HCT116 (cell line): Measurements from ENCODE around the gene SPOCK3. TPM values are rescaled to one million over a fixed set of nuclear protein-coding genes. Genes with fewer than 3 reads are reported as not detected.

Experiments used
- ATAC-seq: fragments of 200-7000 bp; cut with Tn5 transposase; 2 replicates; pipeline ENCODE4 v1.9.1; 2020; ENCODE audit warnings: mild to moderate bottlenecking, moderate library complexity
- BruUV-seq: library from RNA; stranded (reverse); fragments of 400-500 nt; replicated peaks from 2 replicates; lab custom pipeline; 2021; lab: Mats Ljungman, UMichigan
- CTCF ChIA-PET: fragments of 300-600 bp; sonication (Branson Sonifier 250); formaldehyde crosslinking; loops from one replicate; lab custom pipeline; 2021; ENCODE audit warnings: antibody characterized with exemption; lab: Charles Lee
- POLR2A ChIA-PET: fragments of 300-600, 350-600 bp; sonication (Branson Sonifier 250); formaldehyde crosslinking; loops from one replicate; lab custom pipeline; 2021; ENCODE audit warnings: antibody characterized with exemption; lab: Charles Lee
- RAD21 ChIA-PET, 2 experiments: fragments of 300-600 bp; sonication (Branson Sonifier 250); formaldehyde crosslinking; loops; one replicate each; lab custom pipeline; 2023; ENCODE audit warnings: low total read pairs in 2 of 2; ENCODE audit not compliant: uncharacterized antibody in 2 of 2, unreplicated experiment in 2 of 2, low non-redundant PET in 1 of 2; lab: Charles Lee
- DNase-seq: peaks from one replicate; pipeline ENCODE4 v3.0.0-alpha.2; 2010; ENCODE audit warnings: low read depth, low spot score
- H2AFZ ChIP-seq: fragments of 200-600 bp; shearing (Covaris generic), sonication (generic); 2 replicates; pipeline ENCODE4 v1.6.1; 2017; ENCODE audit warnings: low read depth, mixed run types, mixed read lengths, antibody characterized with exemption, low read length; ENCODE audit not compliant: poor library complexity, severe bottlenecking
- H3K27ac ChIP-seq: 2 replicates; pipeline ENCODE4 v1.5.1; 2012; ENCODE audit warnings: low read depth, low read length
- H3K27me3 ChIP-seq: fragments of 200-600 bp; sonication (generic); 2 replicates; pipeline ENCODE4 v1.6.1; 2016; ENCODE audit warnings: mixed run types, low read length, mixed read lengths; ENCODE audit not compliant: insufficient read depth
- H3K36me3 ChIP-seq, 2 experiments: fragments of 200-500 bp in 1 of 2; fragments of 200-600 bp in 1 of 2; sonication (Bioruptor generic) in 1 of 2; sonication (generic) in 1 of 2; 2 replicates each; pipeline versions ENCODE4 v1.5.1 to v1.6.1; 2014 to 2016; ENCODE audit warnings: low read length in 2 of 2, inconsistent platforms in 1 of 2, mixed read lengths in 1 of 2, mixed run types in 1 of 2; ENCODE audit not compliant: insufficient read depth in 2 of 2, control insufficient read depth in 1 of 2
- H3K4me1 ChIP-seq, 2 experiments: fragments of 200-600 bp in 1 of 2; sonication (generic) in 1 of 2; 2 replicates each; pipeline versions ENCODE4 v1.5.1 to v1.6.1; 2012 to 2017; ENCODE audit warnings: low read length in 2 of 2, inconsistent platforms in 1 of 2, mild to moderate bottlenecking in 1 of 2, mixed read lengths in 1 of 2, mixed run types in 1 of 2, moderate library complexity in 1 of 2; ENCODE audit not compliant: insufficient read depth in 2 of 2, control insufficient read depth in 1 of 2
- H3K4me2 ChIP-seq: fragments of 200-600 bp; sonication (generic); 2 replicates; pipeline ENCODE4 v1.6.1; 2017; ENCODE audit warnings: mixed run types, low read length, mixed read lengths
- H3K4me3 ChIP-seq, 2 experiments: fragments of 200-600 bp in 1 of 2; sonication (generic) in 1 of 2; replicated peaks in 1 of 2; 2 replicates each; pipeline ENCODE4 v1.5.1; 2011 to 2016; ENCODE audit warnings: low read length in 2 of 2, control low read depth in 1 of 2, low read depth in 1 of 2, mild to moderate bottlenecking in 1 of 2, mixed read lengths in 1 of 2, mixed run types in 1 of 2
- H3K79me2 ChIP-seq: fragments of 200-600 bp; sonication (generic); 2 replicates; pipeline ENCODE4 v1.6.1; 2017; ENCODE audit warnings: mild to moderate bottlenecking, mixed run types, low read length, moderate library complexity, mixed read lengths; ENCODE audit not compliant: insufficient read depth
- H3K9ac ChIP-seq: fragments of 200-600 bp; sonication (generic); 2 replicates; pipeline ENCODE4 v1.6.1; 2016; ENCODE audit warnings: low read length, mixed read lengths
- H3K9me2 ChIP-seq: fragments of 200-600 bp; sonication (generic), shearing (Covaris generic); 2 replicates; pipeline ENCODE4 v1.6.1; 2017; ENCODE audit warnings: mixed run types, mild to moderate bottlenecking, moderate library complexity; ENCODE audit not compliant: insufficient read depth
- H3K9me3 ChIP-seq, 2 experiments: fragments of 200-500 bp in 1 of 2; fragments of 200-600 bp in 1 of 2; sonication (Bioruptor generic) in 1 of 2; sonication (generic) in 1 of 2; 2 replicates each; pipeline ENCODE4 v1.6.1; 2014 to 2017; ENCODE audit warnings: low read length in 2 of 2, mixed read lengths in 2 of 2, inconsistent platforms in 1 of 2, low read depth in 1 of 2, mild to moderate bottlenecking in 1 of 2, mixed run types in 1 of 2, moderate library complexity in 1 of 2; ENCODE audit not compliant: control insufficient read depth in 1 of 2, insufficient read depth in 1 of 2
- H4K20me1 ChIP-seq: fragments of 200-600 bp; sonication (generic), shearing (Covaris generic); 2 replicates; pipeline ENCODE4 v1.6.1; 2017; ENCODE audit warnings: mixed run types, mild to moderate bottlenecking, moderate library complexity; ENCODE audit not compliant: insufficient read depth
- EGR1 ChIP-seq: IDR thresholded peaks from 2 replicates; pipeline ENCODE4 v1.6.1; 2012; ENCODE audit warnings: low read depth
- EZH2 ChIP-seq: fragments of 200-600 bp; sonication (generic); IDR thresholded peaks from 2 replicates; pipeline ENCODE4 v1.6.1; 2017; ENCODE audit warnings: antibody characterized with exemption, mixed run types
- EZH2phosphoT487 ChIP-seq: fragments of 200-600 bp; IDR thresholded peaks from 2 replicates; pipeline ENCODE4 v1.6.1; 2018; ENCODE audit warnings: antibody characterized with exemption, borderline replicate concordance
- FOSL1 ChIP-seq: IDR thresholded peaks from 2 replicates; pipeline ENCODE4 v1.6.1; 2012; ENCODE audit warnings: low read depth
- POLR2AphosphoS5 ChIP-seq: IDR thresholded peaks from 2 replicates; pipeline ENCODE4 v1.6.1; 2011; ENCODE audit warnings: mild to moderate bottlenecking, low read depth, low read length, moderate library complexity
- SRF ChIP-seq: IDR thresholded peaks from 2 replicates; pipeline ENCODE4 v1.6.1; 2012; ENCODE audit warnings: low read depth
- ZFX ChIP-seq: fragments of 450-650 bp; IDR thresholded peaks from 2 replicates; pipeline ENCODE4 v1.6.1; 2017
- intact Hi-C: fragments of 100-400 bp; cut with micrococcal nuclease; formaldehyde crosslinking; loops from 2 replicates; pipeline ENCODE4 v1.10.0; 2022
- total RNA-seq: library from RNA; stranded (reverse); gene quantifications from one replicate; pipeline ENCODE4 v1.2.1, GENCODE V29; 2021; ENCODE audit not compliant: unreplicated experiment
- TF ChIP-seq, protein P1 (sequence below), 3 experiments: fragments of 200-600 bp in 1 of 3; sonication (generic) in 1 of 3; IDR thresholded peaks in 2 of 3; conservative IDR thresholded peaks in 1 of 3; 2 replicates each; pipeline ENCODE4 v1.5.1; 2012 to 2017; ENCODE audit warnings: low read depth in 2 of 3, low read length in 2 of 3, antibody characterized with exemption in 1 of 3, borderline replicate concordance in 1 of 3, control low read depth in 1 of 3, mild to moderate bottlenecking in 1 of 3, mixed read lengths in 1 of 3, mixed run types in 1 of 3, moderate library complexity in 1 of 3; ENCODE audit not compliant: insufficient read depth in 1 of 3

SPOCK3 gene
- total RNA-seq, 1 experiment from 2014 or later = 1.7 TPM

DNA sequence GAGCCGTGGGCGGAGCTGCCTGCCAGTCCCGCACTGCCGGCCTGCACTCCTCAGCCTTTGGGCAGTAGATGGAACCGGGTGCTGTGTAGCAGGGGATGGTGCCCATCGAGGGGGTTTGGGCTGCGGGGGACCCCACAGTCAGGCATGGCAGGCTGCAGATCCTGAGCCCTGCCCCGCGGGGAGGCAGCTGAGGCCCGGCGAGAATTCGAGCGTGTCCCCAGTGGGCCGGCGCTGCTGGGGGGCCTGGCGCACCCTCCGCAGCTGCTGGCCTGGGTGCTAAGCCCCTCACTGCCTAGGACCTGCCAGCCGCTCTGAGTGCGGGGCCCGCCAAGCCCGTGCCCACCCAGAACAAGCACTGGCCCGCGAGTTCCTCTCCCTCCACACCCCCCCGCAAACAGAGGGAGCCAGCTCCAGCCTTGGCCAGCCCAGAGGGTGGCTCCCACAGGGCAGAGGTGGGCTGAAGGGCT is 391.5 kb downstream of the SPOCK3 start (continued):
- no peak for TF ChIP-seq POLR2AphosphoS5
- no peak for TF ChIP-seq ZFX
- TF ChIP-seq SRF = no peak
- TF ChIP-seq EZH2phosphoT487 = no peak
- no peak for TF ChIP-seq EGR1
- TF ChIP-seq, protein P1, sequence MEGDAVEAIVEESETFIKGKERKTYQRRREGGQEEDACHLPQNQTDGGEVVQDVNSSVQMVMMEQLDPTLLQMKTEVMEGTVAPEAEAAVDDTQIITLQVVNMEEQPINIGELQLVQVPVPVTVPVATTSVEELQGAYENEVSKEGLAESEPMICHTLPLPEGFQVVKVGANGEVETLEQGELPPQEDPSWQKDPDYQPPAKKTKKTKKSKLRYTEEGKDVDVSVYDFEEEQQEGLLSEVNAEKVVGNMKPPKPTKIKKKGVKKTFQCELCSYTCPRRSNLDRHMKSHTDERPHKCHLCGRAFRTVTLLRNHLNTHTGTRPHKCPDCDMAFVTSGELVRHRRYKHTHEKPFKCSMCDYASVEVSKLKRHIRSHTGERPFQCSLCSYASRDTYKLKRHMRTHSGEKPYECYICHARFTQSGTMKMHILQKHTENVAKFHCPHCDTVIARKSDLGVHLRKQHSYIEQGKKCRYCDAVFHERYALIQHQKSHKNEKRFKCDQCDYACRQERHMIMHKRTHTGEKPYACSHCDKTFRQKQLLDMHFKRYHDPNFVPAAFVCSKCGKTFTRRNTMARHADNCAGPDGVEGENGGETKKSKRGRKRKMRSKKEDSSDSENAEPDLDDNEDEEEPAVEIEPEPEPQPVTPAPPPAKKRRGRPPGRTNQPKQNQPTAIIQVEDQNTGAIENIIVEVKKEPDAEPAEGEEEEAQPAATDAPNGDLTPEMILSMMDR (IDR thresholded peaks at IDR 0.05 in 2 of 3, conservative IDR thresholded peaks at IDR 0.05 in 1 of 3; ENCODE audit: borderline replicate concordance in 1 of 3, insufficient read depth in 1 of 3, low read depth in 2 of 3, low read length in 2 of 3) = no peak

DNA sequence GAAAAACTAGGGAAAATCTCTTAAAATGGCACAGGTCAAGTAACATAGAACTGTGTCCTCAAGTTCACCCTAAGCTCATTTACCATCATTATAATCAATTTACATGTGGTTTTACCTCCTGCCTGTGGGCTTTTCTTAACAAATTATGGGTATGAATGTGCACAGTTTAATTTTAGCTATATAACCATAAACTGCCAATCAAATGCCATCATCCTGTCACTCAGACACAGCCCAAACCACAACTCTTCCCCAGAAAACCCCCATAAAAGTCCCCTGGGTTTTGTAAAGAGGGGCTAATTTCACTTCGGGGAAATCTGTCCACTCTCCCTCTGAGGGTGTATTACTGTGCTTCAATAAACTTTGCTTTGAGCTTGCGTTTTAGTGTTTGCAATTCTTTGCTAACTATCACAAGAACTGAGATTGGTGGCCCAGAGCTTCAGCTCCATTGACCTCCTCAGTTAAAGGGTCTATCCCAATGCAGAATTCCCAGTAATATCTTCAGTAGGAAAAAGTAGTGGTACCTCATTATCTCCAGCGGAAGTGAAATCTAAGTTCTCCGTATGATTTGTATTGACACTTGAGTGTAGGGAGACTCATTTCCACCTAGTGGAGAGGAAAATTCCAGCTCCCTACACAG is 394.6 kb downstream of the SPOCK3 start:
- no peak for ATAC-seq
- RAD21 ChIA-PET = no interaction called here

More for the DNA sequence above, 394.6 kb downstream of the SPOCK3 start:
- DNase-seq = no peak
- no peaks in the 10 kb centered on the region for H3K36me3 ChIP-seq
- H2AFZ ChIP-seq = no peak overlapping the region
- H3K9ac ChIP-seq = no peak overlapping the region
- no TSS peak for BruUV-seq
- H3K27ac ChIP-seq = no peak overlapping the region
- no peaks in the 10 kb centered on the region for H4K20me1 ChIP-seq
- POLR2A ChIA-PET = no interaction called here
- TF ChIP-seq, protein P1 (IDR thresholded peaks at IDR 0.05 in 2 of 3, conservative IDR thresholded peaks at IDR 0.05 in 1 of 3; ENCODE audit: borderline replicate concordance in 1 of 3, insufficient read depth in 1 of 3, low read depth in 2 of 3, low read length in 2 of 3) = 0 out of 6 replicates have a peak, but pooled peaks of 1 of the 3 experiments have one; percentile 11
- TF ChIP-seq EZH2 (no peak), EZH2phosphoT487 (no peak), FOSL1 (no peak)
- no peaks in the 10 kb centered on the region for H3K27me3 ChIP-seq
- no peak overlapping the region for H3K4me3 ChIP-seq
- H3K9me2 ChIP-seq = no peaks in the 10 kb centered on the region
- H3K79me2 ChIP-seq = no peaks in the 10 kb centered on the region
- no peaks in the 10 kb centered on the region for H3K4me1 ChIP-seq
- H3K4me2 ChIP-seq = no peak overlapping the region
- intact Hi-C loops = no loop called here
- CTCF ChIA-PET = interaction anchor here (1.1 kb wide), 1 partner anchor 16 kb away, joined by 3 read pairs; no protein-coding TSS in a partner anchor
- H3K9me3 ChIP-seq = no peaks in the 10 kb centered on the region
